Choroid plexus epithelial cell (primary cell): Measurements from ENCODE around the gene BCL10.
A peak's percentile ranks its signal among the peaks of the same experiment; 100 is the strongest.

Experiments used
- DNase-seq: peaks from one replicate; pipeline ENCODE4 v3.0.0-alpha.2; 2010; ENCODE audit warnings: low read depth
- H3K4me3 ChIP-seq: 2 replicates; pipeline ENCODE4 v1.5.1; 2011; ENCODE audit warnings: low read depth, mild to moderate bottlenecking, control low read depth, low read length, moderate library complexity
- TF ChIP-seq, protein P1 (sequence below): conservative IDR thresholded peaks from 2 replicates; pipeline ENCODE4 v1.5.1; 2011; ENCODE audit warnings: low read depth, mild to moderate bottlenecking, control low read depth, inconsistent platforms, low read length, moderate library complexity

BCL10 gene

DNA sequence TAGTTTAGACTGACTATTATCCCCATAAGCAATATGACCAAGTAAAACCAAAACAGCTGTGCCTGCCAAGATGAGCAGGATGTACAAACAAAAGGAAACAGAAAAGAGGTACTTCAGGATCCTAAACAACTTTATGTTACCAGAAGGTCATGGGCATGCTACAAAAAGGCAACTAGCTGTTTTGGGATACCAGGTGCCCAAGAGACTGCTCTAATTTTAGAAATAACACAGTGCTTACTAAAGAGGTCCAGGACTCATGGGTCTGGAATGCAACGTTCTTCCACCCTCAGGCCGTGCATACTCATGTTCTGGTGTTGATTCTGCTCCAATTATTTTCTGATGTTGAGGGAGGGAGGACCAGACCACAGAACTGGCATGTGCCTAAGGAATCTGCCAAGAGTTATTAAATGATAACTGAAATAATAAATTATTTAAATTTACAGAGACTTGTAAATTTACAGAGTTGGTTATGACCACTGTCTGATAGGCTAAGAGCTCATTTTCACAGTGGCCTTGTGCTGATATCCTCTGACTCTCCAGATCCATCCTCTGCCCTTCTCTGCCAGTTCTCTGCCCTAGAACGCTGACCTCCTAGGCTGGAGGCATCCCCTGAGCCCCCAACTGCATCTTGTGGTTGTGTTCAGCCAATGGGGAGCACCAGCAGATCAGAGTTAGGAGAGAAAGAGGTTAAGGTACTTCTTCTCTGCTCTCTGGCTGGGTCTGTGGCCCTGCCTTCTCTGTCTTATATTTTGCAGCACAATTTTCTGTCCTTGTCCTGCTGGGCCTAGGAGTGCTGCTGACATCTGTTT lies 37.7 kb upstream of the BCL10 start:
- TF ChIP-seq, protein P1, sequence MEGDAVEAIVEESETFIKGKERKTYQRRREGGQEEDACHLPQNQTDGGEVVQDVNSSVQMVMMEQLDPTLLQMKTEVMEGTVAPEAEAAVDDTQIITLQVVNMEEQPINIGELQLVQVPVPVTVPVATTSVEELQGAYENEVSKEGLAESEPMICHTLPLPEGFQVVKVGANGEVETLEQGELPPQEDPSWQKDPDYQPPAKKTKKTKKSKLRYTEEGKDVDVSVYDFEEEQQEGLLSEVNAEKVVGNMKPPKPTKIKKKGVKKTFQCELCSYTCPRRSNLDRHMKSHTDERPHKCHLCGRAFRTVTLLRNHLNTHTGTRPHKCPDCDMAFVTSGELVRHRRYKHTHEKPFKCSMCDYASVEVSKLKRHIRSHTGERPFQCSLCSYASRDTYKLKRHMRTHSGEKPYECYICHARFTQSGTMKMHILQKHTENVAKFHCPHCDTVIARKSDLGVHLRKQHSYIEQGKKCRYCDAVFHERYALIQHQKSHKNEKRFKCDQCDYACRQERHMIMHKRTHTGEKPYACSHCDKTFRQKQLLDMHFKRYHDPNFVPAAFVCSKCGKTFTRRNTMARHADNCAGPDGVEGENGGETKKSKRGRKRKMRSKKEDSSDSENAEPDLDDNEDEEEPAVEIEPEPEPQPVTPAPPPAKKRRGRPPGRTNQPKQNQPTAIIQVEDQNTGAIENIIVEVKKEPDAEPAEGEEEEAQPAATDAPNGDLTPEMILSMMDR: no peak
- no peak overlapping the region for H3K4me3 ChIP-seq
- DNase-seq: peak; percentile 93

DNA sequence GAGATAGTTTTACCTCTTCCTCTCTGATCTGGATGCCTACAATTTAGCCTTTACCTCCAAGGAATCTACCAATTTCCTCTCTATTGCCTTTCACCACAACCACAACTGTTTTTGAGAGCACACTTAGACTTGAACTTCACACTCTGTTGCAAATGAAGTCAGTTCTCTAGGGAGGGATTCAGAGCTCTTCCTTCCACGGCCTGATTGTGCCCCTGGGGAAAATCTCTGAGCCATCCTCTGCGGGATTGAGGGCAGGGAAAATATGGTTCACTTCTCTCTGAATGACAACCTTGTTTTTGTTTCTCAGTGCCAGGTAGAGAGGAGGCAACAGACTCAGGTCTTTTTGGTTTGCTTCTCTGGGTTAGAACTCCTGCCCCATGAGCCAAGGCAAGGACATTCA lies 35.4 kb upstream of the BCL10 start:
- no peak for DNase-seq
- no peak overlapping the region for H3K4me3 ChIP-seq
- TF ChIP-seq, protein P1: no peak

DNA sequence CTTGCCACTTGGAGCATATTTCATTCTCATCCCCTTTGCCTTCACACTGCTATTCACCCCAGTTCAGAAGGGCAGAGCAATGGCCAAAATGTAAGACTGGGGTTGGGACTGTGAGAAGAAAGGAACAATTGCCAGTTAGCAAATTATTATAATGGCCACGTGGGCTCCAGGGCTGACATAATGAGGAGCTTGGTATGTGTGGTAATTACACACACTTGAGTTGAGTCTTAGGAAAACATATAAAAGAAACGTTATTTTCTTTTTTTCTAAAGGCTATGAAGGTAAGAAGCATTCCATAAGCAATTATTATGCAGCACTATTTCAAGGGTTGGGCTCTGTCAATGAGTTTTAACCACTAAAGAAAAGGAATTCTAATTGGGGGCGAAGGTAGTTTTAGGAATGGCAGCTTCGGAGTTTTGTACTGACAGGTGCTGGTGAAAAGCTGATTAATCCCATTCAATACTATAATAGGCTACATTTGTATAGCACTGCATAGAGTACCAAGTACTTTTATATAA lies 32.5 kb upstream of the BCL10 start:
- H3K4me3 ChIP-seq: no peak overlapping the region
- TF ChIP-seq, protein P1: no peak
- no peak for DNase-seq

DNA sequence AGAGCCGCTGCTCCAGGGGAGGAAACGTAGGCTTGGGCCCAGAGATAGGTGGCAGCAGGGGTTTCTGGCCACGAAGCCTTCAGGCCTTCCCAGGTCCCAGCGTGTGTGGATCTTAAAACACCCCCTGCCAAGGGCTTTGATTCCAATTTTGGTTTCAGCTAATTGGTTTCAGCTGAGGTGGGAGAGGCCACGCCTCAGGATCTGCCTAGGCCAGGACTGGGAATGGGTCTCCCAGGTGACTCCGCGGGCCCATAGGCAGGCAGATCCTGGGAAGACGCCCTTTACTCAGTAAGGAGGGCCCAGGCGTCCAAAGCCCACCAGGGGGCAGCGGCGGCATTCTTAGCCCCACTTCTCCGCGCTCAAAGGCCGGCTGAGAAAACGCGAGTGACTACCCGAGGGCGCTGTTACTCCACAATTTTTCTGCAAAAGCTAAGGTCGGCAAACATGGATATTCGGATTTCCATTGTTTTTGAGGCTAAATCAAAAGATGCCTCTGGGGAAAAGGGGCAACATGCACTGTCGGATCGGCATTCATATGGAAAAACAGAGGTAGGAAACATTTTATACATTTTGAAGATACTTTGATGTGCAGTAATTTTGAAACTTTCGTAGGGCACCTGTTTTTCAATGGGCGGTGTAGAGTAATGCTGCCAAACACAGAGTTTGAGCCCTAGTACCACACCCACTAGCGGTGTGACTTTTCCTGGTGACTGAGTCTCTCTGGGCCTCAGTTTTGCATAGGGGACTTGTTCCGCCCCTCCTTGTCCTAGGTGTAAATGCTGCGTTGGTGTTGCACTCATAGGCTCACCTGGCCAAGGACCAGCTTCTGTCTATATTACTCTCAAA lies 31.8 kb upstream of the BCL10 start:
- TF ChIP-seq, protein P1: peak; percentile 99
- no peak overlapping the region for H3K4me3 ChIP-seq
- peak; percentile 92 for DNase-seq

DNA sequence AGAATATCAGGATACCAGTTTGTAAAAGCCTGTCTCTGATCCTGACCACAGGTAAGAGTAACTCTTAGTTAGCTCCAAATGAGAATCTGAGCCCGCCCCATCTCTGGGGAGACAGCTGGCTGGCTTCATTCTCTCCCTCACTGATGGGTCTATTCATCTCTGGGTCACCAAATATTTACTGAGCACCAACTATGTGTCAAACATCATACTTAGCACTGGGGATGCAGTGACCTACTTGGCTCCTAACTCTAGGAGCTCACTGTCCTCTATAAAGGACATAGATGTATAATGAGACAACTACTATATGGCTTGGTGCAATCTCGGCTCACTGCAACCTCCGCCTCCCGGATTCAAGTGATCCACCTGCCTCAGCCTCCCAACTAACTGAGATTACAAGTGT lies 29.8 kb upstream of the BCL10 start:
- TF ChIP-seq, protein P1: no peak
- no peak for DNase-seq
- no peak overlapping the region for H3K4me3 ChIP-seq

DNA sequence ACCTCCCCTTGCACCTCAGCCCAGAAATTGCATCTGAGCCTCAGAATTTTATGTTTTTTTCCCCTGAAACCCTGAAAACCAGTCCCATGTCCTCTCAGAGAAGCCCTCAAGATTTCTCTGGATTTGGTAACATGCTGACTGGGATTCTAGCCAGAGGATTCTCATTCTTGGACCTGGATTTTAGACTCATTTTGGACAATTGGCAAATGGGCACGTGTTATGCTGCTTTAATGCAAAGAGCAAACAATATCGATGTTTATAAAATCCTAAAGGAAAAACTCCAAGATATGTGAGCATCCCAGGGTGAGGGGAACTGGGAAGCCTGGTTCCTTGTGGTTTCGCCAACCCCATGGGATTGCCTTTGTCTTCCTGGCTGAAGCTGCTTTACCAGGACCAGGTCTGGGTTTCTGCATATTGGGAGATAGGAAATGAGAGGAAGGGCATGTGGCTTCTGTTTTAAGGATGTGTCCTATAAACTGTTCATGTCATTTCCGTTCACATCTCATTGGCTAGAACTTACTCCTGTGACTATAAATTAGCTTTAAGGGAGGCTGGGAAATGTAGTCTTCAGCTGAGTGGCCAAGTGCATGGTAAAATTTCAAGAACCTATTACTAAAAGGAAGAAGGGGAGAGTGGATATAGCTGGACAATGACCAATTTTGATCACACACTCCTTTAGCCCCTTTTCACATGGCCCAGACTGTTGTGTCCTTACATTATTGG lies 27.2 kb upstream of the BCL10 start:
- DNase-seq: no peak
- H3K4me3 ChIP-seq: no peak overlapping the region
- TF ChIP-seq, protein P1: no peak
